SK-MEL-5 (cell line): ENCODE data around the gene ADAP1. TPM values are rescaled to one million over a fixed set of nuclear protein-coding genes. Genes with fewer than 3 reads are reported as not detected.

Experiments used
- DNase-seq: peaks from one replicate; pipeline ENCODE4 v3.0.0-alpha.2; 2016; ENCODE audit warnings: low read depth, low spot score
- in situ Hi-C: cut with HindIII; loops from 2 replicates; pipeline ENCODE4 v1.10.0; 2016; ENCODE audit warnings: low sequenced_read_pairs, high pct_unique_total_duplicates, low pct_unique_long_range_greater_than_20kb
- total RNA-seq: library from RNA; depleted of rRNA; stranded (reverse); fragments of >200 nt; shearing (Covaris generic); gene quantifications from 2 replicates; pipeline ENCODE4 v1.2.3, GENCODE V29; 2014

ADAP1 gene
- total RNA-seq, 1 experiment from 2014 or later: 5.5 TPM

DNA sequence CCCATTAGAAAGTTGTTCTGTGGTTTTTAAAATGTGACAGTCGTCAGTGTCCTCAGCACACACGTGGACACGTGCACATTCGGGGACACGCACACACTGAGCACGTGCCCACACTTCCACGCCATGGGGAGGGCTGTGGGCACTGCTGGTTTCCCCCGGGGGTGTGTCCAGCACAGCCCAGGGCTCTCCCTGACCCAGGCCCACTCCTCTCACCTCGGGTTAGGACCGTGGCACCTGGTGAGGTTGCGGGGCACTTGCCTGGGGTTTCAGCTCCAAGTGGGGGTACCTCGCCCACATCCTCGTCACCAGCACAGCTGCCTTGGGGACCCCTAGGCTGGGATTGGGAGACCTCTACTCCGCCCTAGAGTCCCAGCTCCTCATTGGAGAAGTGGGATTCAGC is 57.4 kb downstream of the ADAP1 start:
- in situ Hi-C loops: no loop called here
- DNase-seq: no peak

DNA sequence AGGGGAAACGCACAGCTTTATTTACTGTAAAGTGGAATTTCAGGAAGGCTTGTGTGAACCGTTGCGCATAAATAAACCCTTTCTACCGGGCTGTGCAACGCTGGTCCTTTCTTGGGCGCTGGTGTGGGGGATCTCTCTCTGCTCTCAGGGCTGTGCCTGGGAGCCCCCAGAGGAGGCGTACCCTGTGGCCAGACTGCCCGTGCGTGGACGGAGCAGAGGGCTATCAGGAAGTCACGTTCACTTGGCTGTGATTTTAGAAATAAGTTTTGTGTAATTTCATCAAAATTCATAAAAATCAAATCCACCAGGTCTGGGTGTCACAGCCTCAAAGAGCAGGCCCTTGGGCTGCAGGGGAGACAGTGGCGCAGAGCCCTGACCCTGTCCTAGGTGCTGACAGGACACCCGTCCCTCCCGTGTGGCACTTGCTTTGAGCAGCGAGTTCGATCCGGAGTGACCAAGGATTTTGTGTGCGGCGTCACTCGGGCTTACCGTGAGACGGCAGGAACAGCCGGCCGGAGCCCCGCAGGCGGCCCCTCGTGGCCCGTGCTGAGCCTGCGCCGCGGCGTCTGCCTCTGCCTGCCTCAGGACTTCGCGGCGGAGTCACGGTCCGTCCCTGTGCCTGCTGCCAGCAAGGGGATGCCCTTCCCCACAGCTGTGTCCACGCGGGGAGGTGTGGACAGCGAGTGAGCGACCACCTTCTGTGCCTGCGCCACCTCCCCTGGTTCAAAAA is 58.0 kb downstream of the ADAP1 start:
- in situ Hi-C loops: no loop called here

DNA sequence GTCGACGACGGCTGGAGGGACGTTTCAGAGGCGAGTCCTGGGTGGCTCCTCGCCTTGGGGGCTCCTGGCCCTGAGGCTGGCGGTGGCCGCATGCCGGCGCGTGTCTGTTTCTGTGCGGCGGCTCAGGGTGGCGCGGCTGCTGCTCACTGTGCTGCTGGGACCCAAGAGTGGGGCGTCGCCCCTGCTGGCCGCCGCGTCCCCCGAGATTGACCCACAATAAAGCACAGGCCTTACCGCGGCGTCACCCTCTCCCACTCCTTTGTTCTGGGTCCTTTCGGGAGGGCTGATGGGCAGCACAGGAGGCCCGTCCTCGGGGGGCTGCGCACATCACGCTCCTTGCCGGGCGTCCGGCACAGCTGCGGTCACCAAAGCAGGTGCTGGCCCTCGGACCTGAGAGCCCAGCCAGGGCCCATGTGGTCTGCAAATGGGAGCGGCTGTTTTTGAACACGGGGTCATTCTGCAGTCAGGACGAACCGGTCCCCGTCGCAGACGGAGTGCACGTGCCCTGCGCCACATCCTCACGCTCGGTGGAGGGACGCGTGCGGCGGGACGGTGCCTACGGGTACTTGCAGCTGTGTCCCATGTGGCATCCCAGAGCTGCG is 58.9 kb downstream of the ADAP1 start:
- no peak for DNase-seq
- in situ Hi-C loops: no loop called here

More for the DNA sequence above, 58.0 kb downstream of the ADAP1 start:
- DNase-seq: no peak

DNA sequence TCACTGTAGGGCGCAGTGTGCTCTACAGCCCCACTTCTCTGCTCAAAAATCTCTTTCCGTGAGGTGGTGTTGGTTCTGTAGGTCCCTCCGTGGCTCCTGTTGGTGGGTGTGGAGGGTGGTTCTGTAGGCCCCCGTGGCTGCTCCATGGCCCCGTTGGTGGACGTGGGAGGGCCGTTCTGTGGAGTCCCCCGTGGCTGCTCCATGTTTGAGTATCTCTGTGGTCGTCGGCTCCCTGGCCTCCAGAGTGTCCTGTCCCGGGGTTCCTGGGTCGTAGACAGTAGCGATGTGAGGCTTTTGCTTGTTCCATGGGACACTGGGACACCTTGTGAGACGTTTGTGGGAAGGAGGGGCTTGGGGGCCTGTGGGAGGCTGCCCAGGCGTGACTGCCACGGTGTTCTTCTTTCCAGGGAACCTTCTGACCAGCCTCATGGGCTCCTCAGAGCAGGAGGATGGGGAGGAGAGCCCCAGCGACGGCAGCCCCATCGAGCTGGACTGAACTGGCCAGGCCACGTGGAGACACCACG is 59.5 kb downstream of the ADAP1 start:
- in situ Hi-C loops: no loop called here
- no peak for DNase-seq

DNA sequence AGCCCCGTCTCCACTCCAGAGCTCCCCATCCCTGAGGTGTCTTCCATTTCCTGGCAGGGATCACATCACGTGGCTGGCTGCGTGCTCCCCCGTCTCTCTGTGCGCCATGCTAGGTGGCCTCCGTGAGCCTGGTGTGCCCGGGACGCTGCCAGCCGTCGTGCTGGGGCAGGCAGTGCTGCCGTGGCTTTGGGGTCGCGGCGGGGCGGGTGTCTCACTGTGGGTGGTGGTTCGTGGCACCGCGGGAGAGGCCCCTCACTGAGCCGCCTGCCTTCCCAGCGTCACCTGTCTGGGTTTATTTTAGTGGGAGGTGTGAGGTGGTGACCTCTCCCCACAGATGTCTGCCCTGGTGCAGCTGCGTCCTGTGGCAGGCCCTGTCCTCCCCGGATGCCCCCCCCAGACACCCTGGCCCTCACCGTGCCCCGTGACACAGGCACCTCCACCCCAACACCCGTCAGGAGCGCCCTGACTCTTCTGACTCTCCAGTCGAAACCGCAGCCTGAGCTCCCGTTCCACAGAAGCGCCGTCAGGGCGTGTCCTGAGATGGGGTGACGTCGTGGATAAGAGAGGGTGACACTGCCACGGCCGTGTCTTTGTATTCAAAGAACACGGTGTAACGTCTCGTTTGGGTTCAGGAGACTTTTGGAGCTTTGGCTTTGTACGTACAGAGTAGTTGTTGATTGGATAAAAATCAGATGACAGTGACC is 60.2 kb downstream of the ADAP1 start:
- DNase-seq: no peak
- in situ Hi-C loops: no loop called here

DNA sequence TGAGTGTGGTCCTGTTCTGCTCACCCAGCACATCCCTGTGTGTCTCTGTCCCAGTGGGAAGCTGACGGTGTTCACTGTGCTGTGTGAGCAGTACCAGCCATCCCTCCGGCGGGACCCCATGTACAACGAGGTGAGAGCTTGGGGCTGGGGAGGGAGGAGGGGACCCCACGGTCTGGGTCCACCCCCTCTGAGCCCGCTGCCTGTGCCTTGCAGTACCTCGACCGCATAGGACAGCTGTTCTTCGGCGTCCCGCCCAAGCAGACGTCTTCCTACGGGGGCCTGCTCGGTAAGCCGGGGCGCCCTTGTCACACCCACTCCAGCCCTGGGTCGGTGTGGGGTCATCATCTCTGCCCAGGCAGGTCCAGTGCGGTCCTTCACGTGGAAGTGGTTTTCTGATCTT is 60.8 kb downstream of the ADAP1 start:
- in situ Hi-C loops: no loop called here

DNA sequence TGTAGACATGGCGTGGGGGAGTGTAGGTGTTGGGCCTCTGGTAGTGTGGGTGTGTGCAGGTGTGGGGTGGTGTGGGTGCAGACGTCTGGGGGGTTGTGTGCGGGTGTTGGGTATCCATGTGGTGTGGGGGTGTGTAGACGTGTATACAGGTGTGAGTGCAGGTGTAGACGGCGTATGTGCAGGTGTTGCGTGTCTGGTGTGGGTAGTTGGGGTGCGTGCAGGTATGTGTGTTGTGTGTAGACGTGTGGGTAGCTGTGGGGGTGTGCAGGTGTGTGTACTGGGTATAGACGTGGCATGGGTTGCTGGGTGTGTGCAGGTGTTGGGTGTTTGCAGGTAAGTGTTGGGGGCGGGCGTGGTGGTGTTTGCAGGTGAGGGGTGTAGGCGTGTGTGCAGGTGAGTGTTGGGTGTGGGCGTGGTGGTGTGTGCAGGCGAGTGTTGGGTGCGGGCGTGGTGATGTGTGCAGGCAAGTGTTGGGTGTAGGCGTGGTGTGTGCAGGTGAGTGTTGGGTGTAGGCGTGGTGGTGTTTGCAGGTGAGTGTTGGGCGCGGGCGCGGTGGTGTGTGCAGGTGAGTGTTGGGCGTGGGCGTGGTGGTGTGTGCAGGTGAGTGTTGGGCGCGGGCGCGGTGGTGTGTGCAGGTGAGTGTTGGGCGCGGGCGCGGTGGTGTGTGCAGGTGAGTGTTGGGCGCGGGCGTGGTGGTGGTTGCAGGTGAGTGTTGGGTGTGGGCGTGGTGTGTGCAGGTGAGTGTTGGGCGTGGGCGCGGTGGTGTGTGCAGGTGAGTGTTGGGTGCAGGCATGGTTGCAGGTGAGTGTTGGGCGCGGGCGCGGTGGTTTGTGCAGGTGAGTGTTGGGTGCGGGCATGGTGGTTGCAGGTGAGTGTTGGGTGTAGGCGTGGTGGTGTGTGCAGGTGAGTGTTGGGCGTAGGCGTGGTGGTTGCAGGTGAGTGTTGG is 61.6 kb downstream of the ADAP1 start:
- no peak for DNase-seq
- in situ Hi-C loops: no loop called here

More for the DNA sequence above, 60.8 kb downstream of the ADAP1 start:
- DNase-seq: no peak

DNA sequence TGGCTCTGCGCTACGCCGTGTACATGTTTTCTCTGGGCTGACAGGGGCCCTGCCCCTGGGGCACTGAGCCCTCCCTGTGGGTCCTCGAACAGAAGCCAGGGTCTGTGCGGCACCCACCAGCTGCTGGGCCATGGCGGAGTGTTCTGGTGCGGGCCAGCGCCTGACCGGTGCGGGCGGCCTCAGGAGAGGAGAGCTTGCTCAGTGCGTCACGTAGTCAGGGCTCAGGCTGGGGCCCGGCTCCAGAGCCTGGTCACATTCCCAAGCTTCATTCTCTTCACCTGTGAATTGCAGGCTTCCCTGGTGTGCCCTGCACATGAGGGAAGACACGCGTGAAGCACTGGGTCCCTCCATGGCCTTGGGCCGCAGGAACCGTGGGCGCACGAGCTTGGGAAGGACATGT is 62.7 kb downstream of the ADAP1 start:
- in situ Hi-C loops: no loop called here
- DNase-seq: no peak

DNA sequence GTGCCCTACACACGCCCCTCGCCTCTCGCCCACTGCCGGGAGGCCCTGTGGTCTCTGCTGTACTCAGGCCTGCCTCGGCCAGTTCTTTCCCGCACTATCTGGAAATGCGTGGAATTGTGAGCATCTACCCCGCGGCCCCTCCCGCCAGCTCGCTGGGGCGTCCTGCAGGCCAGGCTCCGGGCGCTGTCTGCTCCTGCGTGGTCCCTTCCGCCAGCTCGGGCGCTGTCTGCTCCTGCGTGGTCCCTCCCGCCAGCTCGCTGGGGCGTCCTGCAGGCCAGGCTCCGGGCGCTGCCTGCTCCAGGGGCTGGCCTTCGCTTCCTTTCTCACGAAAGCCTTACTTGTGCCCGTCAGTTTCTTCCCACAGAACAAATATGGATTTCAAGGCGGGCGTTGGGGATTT is 63.2 kb downstream of the ADAP1 start:
- in situ Hi-C loops: no loop called here
- no peak for DNase-seq

DNA sequence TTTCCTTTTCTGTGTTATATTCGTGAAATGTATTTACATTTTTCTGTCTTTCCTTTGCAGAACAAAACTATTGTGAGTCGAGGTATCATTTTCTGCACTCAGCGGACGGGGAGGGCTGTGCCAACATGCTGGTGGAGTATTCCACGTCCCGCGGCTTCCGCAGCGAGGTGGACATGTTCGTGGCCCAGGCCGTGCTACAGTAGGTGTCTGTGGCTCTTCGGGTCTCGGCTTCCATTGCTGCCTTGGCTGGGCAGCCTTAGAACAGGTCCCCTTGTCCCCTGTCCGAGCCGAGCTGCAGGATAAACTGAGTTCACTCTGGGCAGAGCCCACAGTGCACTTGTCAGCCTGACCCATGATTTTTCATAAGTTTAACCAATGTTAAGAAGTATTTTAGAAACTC is 63.6 kb downstream of the ADAP1 start:
- in situ Hi-C loops: no loop called here

DNA sequence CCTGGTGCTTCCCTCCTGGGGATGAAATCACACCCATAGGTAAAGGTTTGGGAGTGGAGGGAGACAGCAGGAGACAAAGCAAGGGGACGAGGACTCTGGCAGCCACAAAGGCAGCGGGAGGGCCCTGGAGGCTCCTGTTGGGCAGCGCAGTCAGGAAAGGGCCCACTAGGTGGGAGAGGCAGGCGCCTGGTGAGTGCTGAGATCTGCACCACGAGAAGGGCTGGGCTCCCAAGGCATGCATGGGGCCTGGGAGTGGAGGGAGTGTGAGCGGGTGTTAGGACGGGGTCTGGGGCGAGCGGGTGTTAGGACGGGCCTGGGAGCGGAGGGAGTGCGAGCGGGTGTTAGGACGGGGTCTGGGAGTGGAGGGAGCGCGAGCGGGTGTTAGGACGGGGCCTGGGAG is 65.1 kb downstream of the ADAP1 start:
- no peak for DNase-seq
- in situ Hi-C loops: no loop called here

More for the DNA sequence above, 63.6 kb downstream of the ADAP1 start:
- DNase-seq: no peak

DNA sequence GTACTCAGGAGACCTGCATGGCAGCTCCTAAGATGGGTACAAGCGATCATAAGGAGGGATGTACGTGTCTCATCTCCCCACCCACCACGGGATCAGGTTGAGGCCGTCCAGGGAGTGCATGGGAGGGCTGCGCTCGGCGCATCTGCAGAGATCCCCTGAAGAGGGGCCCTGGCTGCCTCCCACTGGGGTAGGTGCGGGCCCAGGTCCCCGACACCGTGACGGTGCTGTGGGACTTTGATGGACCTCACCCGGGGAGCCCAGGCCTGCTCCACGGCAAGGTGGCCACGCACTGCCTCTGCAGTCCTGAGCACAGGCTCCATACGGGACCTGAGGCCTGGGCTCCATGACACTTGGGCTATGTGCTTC is 65.5 kb downstream of the ADAP1 start:
- no peak for DNase-seq
- in situ Hi-C loops: no loop called here

DNA sequence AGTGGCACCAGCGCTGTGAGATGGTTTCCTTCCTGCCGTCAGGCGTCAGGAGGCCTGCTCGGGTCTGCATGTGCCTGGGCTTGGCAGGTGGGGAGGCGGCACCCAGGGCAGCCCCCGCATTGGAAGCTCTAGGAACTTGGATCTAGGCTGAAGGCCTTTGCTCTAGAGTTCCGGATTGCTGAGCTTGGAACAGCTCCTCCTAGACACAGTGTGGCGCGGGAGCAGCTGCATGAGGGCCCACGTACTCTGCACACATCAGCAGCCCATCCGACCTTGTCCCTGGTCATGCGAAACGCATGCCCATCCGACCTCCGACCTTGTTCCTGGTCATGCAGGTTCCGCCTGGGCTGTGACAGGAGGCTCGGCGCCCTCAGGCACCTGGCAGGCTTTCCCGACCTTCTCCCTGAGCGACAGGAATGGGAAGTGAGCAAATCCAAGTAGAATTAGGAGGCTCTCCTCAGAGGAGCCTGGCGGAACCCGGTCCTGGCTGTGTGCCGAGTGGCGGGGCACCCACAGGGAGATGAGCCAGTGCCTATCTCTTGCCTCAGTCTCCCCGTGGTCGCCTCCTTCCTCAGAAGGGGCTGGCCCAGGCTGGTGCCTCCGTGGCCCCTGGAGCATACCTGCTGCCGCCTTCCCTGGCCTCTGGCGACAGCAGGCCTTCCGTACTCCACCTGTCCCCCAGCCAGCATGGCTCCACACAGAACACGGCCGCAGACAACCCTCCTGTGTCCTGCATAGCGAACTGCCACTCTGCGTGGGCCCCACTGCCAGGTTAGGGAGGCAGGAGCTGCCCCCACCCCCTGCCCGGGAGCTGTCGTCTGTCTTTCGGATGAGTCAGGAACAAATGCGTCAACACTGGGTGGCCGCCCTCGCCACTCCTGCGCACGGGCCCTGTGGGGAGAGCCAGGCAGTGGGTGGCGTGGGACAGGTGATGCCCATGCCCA is 66.1 kb downstream of the ADAP1 start:
- in situ Hi-C loops: no loop called here
- DNase-seq: no peak

DNA sequence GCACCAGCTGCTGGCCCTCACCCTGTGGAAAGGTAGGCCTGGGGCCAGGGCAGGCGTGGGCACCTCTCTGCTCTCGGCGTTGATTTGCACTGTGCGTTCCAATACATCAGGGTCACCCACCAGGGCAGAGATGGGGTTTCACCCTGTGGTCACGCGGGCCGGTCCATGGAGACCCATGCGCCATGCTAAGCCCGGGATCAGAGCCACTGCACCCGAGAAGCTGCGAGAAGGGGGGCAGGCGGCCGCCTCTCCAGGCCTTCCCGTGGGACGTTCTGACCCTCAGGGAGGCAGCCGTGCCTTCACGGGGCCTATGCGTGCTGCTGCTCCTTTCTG is 67.0 kb downstream of the ADAP1 start:
- no peak for DNase-seq

DNA sequence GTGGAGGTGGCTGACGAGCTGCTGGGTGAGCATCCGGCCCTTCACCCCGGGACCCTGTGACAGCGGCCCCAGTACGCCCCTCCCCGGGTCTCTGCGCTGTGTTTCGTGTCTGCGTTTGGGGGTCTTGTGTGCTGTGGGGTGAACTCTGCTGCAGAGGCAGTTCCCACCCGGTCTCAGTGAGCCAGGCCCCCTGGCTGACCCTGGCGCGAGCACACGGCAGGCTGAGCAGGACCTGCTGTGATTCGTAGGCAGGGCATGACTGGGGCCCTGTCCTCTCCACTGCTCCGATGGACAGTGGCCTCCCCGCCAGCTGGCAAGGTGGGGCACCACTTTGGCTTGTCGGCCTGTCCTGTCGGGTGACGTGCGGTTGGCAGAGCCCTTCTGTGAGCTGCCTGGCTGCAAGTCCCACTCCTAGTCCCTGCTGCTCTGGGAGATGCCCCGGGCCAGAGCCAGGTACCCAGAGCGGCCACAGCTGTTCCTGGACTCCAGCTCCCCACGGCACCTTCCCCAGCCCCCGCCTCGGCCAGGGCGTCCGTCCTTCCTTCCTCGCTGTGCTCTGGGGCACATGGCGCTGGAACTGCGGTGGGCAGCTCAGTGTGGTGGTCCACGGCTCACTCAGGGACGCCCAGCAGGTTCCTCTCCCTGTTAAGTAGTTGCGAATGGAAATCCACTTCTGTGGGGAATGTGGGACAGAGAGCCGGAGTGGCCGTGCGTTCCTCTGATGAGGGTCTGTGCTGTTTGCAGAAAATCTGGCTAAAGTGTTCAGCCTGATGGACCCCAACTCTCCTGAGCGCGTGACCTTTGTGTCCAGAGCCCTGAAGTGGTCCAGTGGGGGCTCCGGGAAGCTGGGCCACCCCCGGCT is 67.6 kb downstream of the ADAP1 start:
- in situ Hi-C loops: no loop called here

More for the DNA sequence above, 67.0 kb downstream of the ADAP1 start:
- in situ Hi-C loops: no loop called here

More for the DNA sequence above, 67.6 kb downstream of the ADAP1 start:
- no peak for DNase-seq
